MM.1S (cell line): Measurements from ENCODE around the gene PDGFD.

Experiments
- DNase-seq: peaks from one replicate; pipeline ENCODE4 v3.0.0-alpha.2; 2015
- H2AFZ ChIP-seq: fragments of 300-600 bp; sonication (generic); 2 replicates; pipeline ENCODE4 v1.6.0; 2016; ENCODE audit warnings: antibody characterized with exemption, low read length
- H3F3A ChIP-seq: fragments of 300-600 bp; sonication (generic); 2 replicates; pipeline ENCODE4 v1.6.1; 2016; ENCODE audit warnings: mild to moderate bottlenecking, antibody characterized with exemption, low read length, moderate library complexity, mixed read lengths; ENCODE audit not compliant: insufficient read depth
- H3K27ac ChIP-seq: fragments of 300-600 bp; sonication (generic); 2 replicates; pipeline ENCODE4 v1.5.1; 2016; ENCODE audit warnings: mild to moderate bottlenecking, low read length
- H3K27me3 ChIP-seq: fragments of 300-600 bp; sonication (generic); replicated peaks from 2 replicates; pipeline ENCODE4 v1.6.0; 2016; ENCODE audit warnings: low read length; ENCODE audit not compliant: insufficient read depth
- H3K36me3 ChIP-seq: fragments of 300-600 bp; sonication (generic); replicated peaks from 2 replicates; pipeline ENCODE4 v1.6.1; 2016; ENCODE audit warnings: mild to moderate bottlenecking, low read length, mixed read lengths; ENCODE audit not compliant: insufficient read depth
- H3K4me1 ChIP-seq: fragments of 300-600 bp; sonication (generic); 2 replicates; pipeline ENCODE4 v1.6.1; 2016; ENCODE audit warnings: low read length, mixed read lengths
- H3K4me2 ChIP-seq: fragments of 300-600 bp; sonication (generic); 2 replicates; pipeline ENCODE4 v1.6.0; 2016; ENCODE audit warnings: low read depth, low read length
- H3K4me3 ChIP-seq: fragments of 300-600 bp; sonication (generic); 2 replicates; pipeline ENCODE4 v1.5.1; 2016; ENCODE audit warnings: low read length, mixed read lengths
- H3K79me2 ChIP-seq: fragments of 300-600 bp; sonication (generic); 2 replicates; pipeline ENCODE4 v1.6.1; 2016; ENCODE audit warnings: mixed run types, low read length, mixed read lengths
- H3K9ac ChIP-seq: fragments of 300-600 bp; sonication (generic); 2 replicates; pipeline ENCODE4 v1.6.1; 2016; ENCODE audit warnings: low read length, mixed read lengths
- H3K9me2 ChIP-seq: fragments of 300-600 bp; sonication (generic); replicated peaks from 2 replicates; pipeline ENCODE4 v1.6.1; 2016; ENCODE audit warnings: mild to moderate bottlenecking, low read length, mixed read lengths; ENCODE audit not compliant: insufficient read depth
- H3K9me3 ChIP-seq: fragments of 300-600 bp; sonication (generic); replicated peaks from 2 replicates; pipeline ENCODE4 v1.6.1; 2016; ENCODE audit warnings: mild to moderate bottlenecking, low read length, mixed read lengths; ENCODE audit not compliant: insufficient read depth
- H4K20me1 ChIP-seq: fragments of 300-600 bp; sonication (generic); 2 replicates; pipeline ENCODE4 v1.6.1; 2016; ENCODE audit warnings: mild to moderate bottlenecking, low read length, moderate library complexity, mixed read lengths; ENCODE audit not compliant: insufficient read depth
- EZH2 ChIP-seq: fragments of 300-600 bp; sonication (generic); optimal IDR thresholded peaks from 2 replicates; pipeline ENCODE3; 2017; ENCODE audit warnings: low read depth, mild to moderate bottlenecking, antibody characterized with exemption, low read length, mixed read lengths
- EZH2phosphoT487 ChIP-seq: fragments of 300-600 bp; sonication (generic); IDR thresholded peaks from 2 replicates; pipeline ENCODE4 v1.6.1; 2018; ENCODE audit warnings: antibody characterized with exemption, low read length
- TF ChIP-seq, protein P1 (sequence below): fragments of 300-600 bp; sonication (generic); IDR thresholded peaks from 2 replicates; pipeline ENCODE4 v1.5.1; 2016; ENCODE audit warnings: antibody characterized with exemption, low read length, mixed read lengths

PDGFD gene

DNA sequence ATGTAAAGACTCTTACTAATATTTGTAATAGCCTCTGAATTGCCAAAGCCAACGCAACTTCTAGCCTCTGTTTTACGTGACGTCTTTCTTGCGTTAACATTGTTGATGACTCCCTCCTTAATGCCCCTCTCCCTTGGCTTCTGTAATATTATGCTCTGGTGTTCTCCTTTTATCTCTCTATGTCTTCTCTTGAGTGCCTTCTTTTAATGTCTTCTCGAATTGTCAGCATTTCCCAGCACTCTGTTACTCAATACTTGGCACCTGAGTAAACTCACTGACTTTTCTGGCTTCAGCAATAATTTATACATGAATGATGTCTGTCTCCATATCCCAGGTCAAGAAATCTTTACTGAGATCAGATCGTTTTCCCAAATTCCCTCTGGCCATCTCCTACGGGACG, 196.0 kb downstream of the PDGFD start:
- Histone ChIP-seq H3K79me2 (no peaks in the 10 kb centered on the region), H3K4me1 (no peaks in the 10 kb centered on the region)
- DNase-seq = no peak

DNA sequence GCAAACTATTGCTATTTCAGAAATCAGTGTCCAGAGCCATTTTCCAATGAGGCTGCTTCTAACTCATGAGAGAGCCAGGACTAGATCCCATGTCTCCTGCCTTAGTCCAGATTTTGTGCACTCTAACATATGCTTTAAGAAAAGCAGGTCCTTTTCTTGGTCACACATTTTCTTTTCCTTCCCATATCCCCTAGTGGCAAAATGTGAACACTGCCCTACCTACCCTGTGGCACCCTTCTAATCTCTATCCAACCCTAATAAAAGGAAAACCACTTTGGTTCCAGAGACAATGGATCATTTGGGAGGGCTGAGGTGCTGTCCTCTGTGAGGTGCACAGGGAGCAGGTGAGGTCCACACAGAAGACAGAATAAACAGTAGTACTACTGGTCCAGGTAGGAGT, 199.6 kb downstream of the PDGFD start:
- no peaks in the 10 kb centered on the region for H3K9me3 ChIP-seq
- H3K79me2 ChIP-seq = no peaks in the 10 kb centered on the region
- no peak overlapping the region for H3K9ac ChIP-seq
- H3F3A ChIP-seq = 0 out of 2 replicates have a peak, but pooled peaks cover 4% of the 10 kb centered on the region
- no peak overlapping the region for H2AFZ ChIP-seq
- no peak overlapping the region for H3K4me2 ChIP-seq
- no peak overlapping the region for H3K4me3 ChIP-seq
- H3K27ac ChIP-seq = no peak overlapping the region
- H3K4me1 ChIP-seq = peaks cover 7% of the 10 kb centered on the region
- no peak for DNase-seq
- no peaks in the 10 kb centered on the region for H3K27me3 ChIP-seq
- TF ChIP-seq, protein P1, sequence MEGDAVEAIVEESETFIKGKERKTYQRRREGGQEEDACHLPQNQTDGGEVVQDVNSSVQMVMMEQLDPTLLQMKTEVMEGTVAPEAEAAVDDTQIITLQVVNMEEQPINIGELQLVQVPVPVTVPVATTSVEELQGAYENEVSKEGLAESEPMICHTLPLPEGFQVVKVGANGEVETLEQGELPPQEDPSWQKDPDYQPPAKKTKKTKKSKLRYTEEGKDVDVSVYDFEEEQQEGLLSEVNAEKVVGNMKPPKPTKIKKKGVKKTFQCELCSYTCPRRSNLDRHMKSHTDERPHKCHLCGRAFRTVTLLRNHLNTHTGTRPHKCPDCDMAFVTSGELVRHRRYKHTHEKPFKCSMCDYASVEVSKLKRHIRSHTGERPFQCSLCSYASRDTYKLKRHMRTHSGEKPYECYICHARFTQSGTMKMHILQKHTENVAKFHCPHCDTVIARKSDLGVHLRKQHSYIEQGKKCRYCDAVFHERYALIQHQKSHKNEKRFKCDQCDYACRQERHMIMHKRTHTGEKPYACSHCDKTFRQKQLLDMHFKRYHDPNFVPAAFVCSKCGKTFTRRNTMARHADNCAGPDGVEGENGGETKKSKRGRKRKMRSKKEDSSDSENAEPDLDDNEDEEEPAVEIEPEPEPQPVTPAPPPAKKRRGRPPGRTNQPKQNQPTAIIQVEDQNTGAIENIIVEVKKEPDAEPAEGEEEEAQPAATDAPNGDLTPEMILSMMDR = 0 out of 2 replicates have a peak, but pooled peaks have one; percentile 9
- TF ChIP-seq EZH2phosphoT487 = no peak
- H3K9me2 ChIP-seq = no peaks in the 10 kb centered on the region
- no peaks in the 10 kb centered on the region for H3K36me3 ChIP-seq
- H4K20me1 ChIP-seq = no peaks in the 10 kb centered on the region

More for the DNA sequence above, 196.0 kb downstream of the PDGFD start:
- Histone ChIP-seq H3K36me3 (no peaks in the 10 kb centered on the region), H3K27me3 (no peaks in the 10 kb centered on the region), H3K27ac (no peak overlapping the region), H4K20me1 (no peaks in the 10 kb centered on the region), H3F3A (no peaks in the 10 kb centered on the region), H3K4me2 (no peak overlapping the region), H2AFZ (no peak overlapping the region), H3K4me3 (no peak overlapping the region), H3K9me2 (no peaks in the 10 kb centered on the region), H3K9ac (no peak overlapping the region), H3K9me3 (no peaks in the 10 kb centered on the region)
- no peak for TF ChIP-seq EZH2
- no peak for TF ChIP-seq EZH2phosphoT487
- TF ChIP-seq, protein P1 = no peak

DNA sequence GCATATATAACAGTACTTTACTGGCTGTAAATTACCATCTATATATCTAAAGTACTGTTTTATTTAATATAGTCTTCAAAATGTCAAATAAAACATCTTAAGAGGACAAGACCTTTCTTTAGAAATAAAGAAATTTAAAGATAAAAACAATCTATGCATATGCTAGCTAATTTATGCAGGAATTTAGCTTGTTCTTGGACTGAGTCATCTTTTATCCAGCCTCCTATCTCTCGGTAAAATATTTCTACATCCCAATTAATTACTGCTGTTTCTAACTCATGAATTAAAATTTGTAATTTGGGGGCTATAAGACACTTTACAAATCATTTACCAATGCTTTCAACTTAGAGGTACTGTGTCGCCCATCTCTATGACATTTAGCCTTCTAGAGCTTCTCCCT, 200.3 kb downstream of the PDGFD start:
- no peak for TF ChIP-seq EZH2
- TF ChIP-seq EZH2phosphoT487 = no peak
- TF ChIP-seq, protein P1 = no peak

More for the DNA sequence above, 200.3 kb downstream of the PDGFD start:
- H3K27me3 ChIP-seq = no peaks in the 10 kb centered on the region
- H3K79me2 ChIP-seq = no peaks in the 10 kb centered on the region
- H3K36me3 ChIP-seq = no peaks in the 10 kb centered on the region
- H4K20me1 ChIP-seq = no peaks in the 10 kb centered on the region
- DNase-seq = no peak
- no peak overlapping the region for H3K27ac ChIP-seq
- no peak overlapping the region for H2AFZ ChIP-seq
- peaks cover 11% of the 10 kb centered on the region; the same call in 1 of the 2 replicates for H3F3A ChIP-seq
- H3K4me2 ChIP-seq = no peak overlapping the region
- H3K4me1 ChIP-seq = peaks cover 14% of the 10 kb centered on the region
- no peak overlapping the region for H3K4me3 ChIP-seq
- H3K9ac ChIP-seq = no peak overlapping the region
- H3K9me3 ChIP-seq = no peaks in the 10 kb centered on the region
- H3K9me2 ChIP-seq = no peaks in the 10 kb centered on the region
